Fibroblast of lung (primary cell): ENCODE measurements around the gene FRMD4A.

Experiments used
- EZH2 ChIP-seq: IDR thresholded peaks from 2 replicates; pipeline ENCODE4 v1.5.1; 2012; ENCODE audit warnings: low read length, control low read depth, mild to moderate bottlenecking; ENCODE audit errors: missing control alignments
- TF ChIP-seq, protein P1 (sequence below), 2 donors: IDR thresholded peaks in 1 of 2; conservative IDR thresholded peaks in 1 of 2; 1 replicate in 1 of 2; 2 replicates in 1 of 2; pipeline ENCODE4 v1.5.1; 2011 to 2012; ENCODE audit warnings: low read length in 2 of 2, control low read depth in 1 of 2, inconsistent platforms in 1 of 2, low read depth in 1 of 2, mild to moderate bottlenecking in 1 of 2

DNA sequence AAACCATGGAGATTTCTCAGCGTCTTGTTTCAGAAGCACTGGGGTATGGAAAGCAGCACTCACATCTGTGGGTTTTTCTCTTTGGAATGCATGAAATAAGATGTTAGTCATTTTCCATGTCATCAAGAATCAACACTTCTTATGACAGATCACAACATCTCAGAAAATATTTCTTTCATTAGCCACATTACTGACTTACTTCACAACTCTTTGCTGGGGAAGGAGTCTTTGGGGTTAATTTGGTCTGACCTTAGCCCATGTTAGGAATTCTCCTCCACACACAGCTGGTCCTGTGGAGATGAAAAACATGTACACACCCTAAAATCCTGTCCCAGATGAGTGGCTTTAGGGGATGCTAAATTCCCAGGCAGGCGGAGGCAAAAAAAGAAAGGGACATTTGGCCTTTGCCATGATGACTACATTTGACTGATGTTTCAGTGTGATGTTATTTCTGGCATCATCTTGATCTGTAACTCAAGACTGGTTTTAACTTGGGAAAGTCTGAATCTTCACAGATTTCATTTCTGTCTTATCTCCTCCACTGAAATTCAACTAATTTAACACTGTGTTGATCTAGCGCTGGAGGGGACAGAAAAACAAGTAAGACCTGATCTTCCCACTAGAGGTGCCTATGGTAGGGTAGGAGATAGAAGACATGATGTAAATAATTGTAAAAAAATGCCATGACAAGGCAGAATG lies 380.7 kb downstream of the FRMD4A start:
- TF ChIP-seq, protein P1, sequence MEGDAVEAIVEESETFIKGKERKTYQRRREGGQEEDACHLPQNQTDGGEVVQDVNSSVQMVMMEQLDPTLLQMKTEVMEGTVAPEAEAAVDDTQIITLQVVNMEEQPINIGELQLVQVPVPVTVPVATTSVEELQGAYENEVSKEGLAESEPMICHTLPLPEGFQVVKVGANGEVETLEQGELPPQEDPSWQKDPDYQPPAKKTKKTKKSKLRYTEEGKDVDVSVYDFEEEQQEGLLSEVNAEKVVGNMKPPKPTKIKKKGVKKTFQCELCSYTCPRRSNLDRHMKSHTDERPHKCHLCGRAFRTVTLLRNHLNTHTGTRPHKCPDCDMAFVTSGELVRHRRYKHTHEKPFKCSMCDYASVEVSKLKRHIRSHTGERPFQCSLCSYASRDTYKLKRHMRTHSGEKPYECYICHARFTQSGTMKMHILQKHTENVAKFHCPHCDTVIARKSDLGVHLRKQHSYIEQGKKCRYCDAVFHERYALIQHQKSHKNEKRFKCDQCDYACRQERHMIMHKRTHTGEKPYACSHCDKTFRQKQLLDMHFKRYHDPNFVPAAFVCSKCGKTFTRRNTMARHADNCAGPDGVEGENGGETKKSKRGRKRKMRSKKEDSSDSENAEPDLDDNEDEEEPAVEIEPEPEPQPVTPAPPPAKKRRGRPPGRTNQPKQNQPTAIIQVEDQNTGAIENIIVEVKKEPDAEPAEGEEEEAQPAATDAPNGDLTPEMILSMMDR (conservative IDR thresholded peaks at IDR 0.05 in 1 of 2, IDR thresholded peaks at IDR 0.05 in 1 of 2; ENCODE audit: low read depth in 1 of 2, low read length in 2 of 2), result no peak
- TF ChIP-seq EZH2, result no peak
